ENCODE results near the gene PSAP.

PSAP gene

GRCh38 chr10:71818674-71819260, 32.3 kb downstream of the PSAP start:
- no peak for TF ChIP-seq CTCF (conservative IDR thresholded peaks at IDR 0.05)
- no peak overlapping the region for H3K27ac ChIP-seq

GRCh38 chr10:71817831-71818655, 33.0 kb downstream of the PSAP start:
- H3K27ac ChIP-seq: no peak overlapping the region
- no peak for TF ChIP-seq CTCF (conservative IDR thresholded peaks at IDR 0.05)

- no peak overlapping the region for H3K27ac ChIP-seq
- no peak for TF ChIP-seq CTCF (conservative IDR thresholded peaks at IDR 0.05)
These were observed 34.0 kb downstream of the PSAP start for GRCh38 chr10:71816936-71817618.

GRCh38 chr10:71816421-71816851, 34.6 kb downstream of the PSAP start:
- no peak for TF ChIP-seq CTCF (conservative IDR thresholded peaks at IDR 0.05)
- H3K27ac ChIP-seq: no peak overlapping the region

- no peak overlapping the region for H3K27ac ChIP-seq
- no peak for TF ChIP-seq CTCF (conservative IDR thresholded peaks at IDR 0.05)
These were observed 35.4 kb downstream of the PSAP start for GRCh38 chr10:71815515-71816130.

GRCh38 chr10:71814922-71815411, 36.1 kb downstream of the PSAP start:
- H3K27ac ChIP-seq: no peak overlapping the region
- no peak for TF ChIP-seq CTCF (conservative IDR thresholded peaks at IDR 0.05)
